BLaER1 (cell line): Measurements from ENCODE around the gene VEPH1.

Source experiments
- H3K27ac ChIP-seq: shearing (Covaris generic); formaldehyde crosslinking; 2 replicates; pipeline ENCODE4 v1.8.1; 2022
- H3K27me3 ChIP-seq: shearing (Covaris generic); formaldehyde crosslinking; 2 replicates; pipeline ENCODE4 v1.8.1; 2022
- H3K36me3 ChIP-seq: shearing (Covaris generic); formaldehyde crosslinking; 2 replicates; pipeline ENCODE4 v1.8.1; 2022
- H3K4me1 ChIP-seq: shearing (Covaris generic); formaldehyde crosslinking; 2 replicates; pipeline ENCODE4 v1.8.1; 2022
- H3K4me2 ChIP-seq: shearing (Covaris generic); formaldehyde crosslinking; 2 replicates; pipeline ENCODE4 v1.8.1; 2022
- H3K4me3 ChIP-seq: shearing (Covaris generic); formaldehyde crosslinking; 2 replicates; pipeline ENCODE4 v1.8.1; 2022
- H3K9ac ChIP-seq: shearing (Covaris generic); formaldehyde crosslinking; 2 replicates; pipeline ENCODE4 v1.8.1; 2022
- H3K9me3 ChIP-seq: shearing (Covaris generic); formaldehyde crosslinking; 2 replicates; pipeline ENCODE4 v1.8.1; 2022
- H4K20me1 ChIP-seq: shearing (Covaris generic); formaldehyde crosslinking; 2 replicates; pipeline ENCODE4 v1.8.1; 2022
- Cebpa-rat ChIP-seq: shearing (Covaris generic); IDR thresholded peaks from 2 replicates; pipeline ENCODE4 v1.8.1; 2022

The VEPH1 gene

DNA sequence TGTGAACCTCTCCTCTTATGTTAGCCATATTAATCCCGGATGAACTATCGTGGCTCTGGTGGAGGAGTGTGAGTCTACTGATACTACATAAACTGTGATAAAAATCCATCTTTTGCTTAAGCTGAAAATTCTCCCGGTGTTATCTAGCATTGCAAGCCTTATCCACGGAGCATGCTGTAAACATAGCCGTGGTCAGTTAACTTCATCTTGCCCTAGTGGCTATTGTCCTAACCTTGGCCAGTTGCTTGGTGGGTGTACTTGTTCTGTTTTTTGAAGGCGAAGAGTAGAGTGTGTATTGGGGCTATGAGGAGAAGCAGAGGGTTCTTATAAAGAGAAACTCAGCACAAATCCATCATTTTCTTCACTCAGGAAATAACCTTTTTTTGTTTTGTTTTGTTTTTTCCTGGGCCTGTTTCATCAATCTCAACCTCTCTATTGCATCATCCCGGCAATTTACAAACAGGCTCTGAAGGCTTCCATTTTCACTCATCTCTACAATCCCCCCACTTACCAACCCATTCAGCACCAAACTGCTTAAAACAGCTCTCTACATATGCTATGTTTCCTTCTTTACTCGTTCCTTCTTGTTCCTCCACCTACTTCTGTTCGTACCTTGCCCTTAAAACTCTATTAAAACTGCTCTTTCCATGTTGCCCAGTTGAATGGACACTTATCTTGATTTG, 202.1 kb downstream of the VEPH1 start:
- Histone ChIP-seq H3K36me3 (no peaks in the 10 kb centered on the region), H3K4me1 (no peaks in the 10 kb centered on the region), H3K9ac (no peak overlapping the region), H3K27me3 (no peaks in the 10 kb centered on the region), H3K4me2 (no peak overlapping the region), H4K20me1 (no peaks in the 10 kb centered on the region), H3K27ac (no peak overlapping the region), H3K4me3 (no peak overlapping the region), H3K9me3 (no peaks in the 10 kb centered on the region)
- TF ChIP-seq Cebpa-rat, result no peak

DNA sequence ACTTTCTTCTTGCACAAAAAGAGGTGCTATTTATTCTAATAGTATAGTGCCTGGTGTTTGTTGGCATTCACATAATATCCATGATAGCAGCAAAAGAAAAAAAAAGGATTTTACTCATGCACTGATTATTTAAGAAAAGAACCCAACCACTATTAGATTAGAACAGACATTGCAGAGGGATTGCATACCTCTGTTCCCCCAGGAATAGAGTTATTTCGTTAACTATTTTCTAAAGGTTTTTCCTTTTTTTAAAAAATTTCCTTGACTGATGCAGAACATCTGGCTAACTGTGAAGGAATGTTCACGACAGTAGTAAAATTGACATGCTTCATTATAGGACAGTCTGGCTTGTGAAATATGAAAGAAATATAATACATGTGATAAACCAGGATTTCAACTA, 203.1 kb downstream of the VEPH1 start:
- no peaks in the 10 kb centered on the region for H3K27me3 ChIP-seq
- no peaks in the 10 kb centered on the region for H3K9me3 ChIP-seq
- no peak overlapping the region for H3K9ac ChIP-seq
- no peak for TF ChIP-seq Cebpa-rat
- no peaks in the 10 kb centered on the region for H3K36me3 ChIP-seq
- no peak overlapping the region for H3K4me3 ChIP-seq
- no peaks in the 10 kb centered on the region for H4K20me1 ChIP-seq
- H3K4me1 ChIP-seq, result no peaks in the 10 kb centered on the region
- no peak overlapping the region for H3K4me2 ChIP-seq
- H3K27ac ChIP-seq, result no peak overlapping the region

DNA sequence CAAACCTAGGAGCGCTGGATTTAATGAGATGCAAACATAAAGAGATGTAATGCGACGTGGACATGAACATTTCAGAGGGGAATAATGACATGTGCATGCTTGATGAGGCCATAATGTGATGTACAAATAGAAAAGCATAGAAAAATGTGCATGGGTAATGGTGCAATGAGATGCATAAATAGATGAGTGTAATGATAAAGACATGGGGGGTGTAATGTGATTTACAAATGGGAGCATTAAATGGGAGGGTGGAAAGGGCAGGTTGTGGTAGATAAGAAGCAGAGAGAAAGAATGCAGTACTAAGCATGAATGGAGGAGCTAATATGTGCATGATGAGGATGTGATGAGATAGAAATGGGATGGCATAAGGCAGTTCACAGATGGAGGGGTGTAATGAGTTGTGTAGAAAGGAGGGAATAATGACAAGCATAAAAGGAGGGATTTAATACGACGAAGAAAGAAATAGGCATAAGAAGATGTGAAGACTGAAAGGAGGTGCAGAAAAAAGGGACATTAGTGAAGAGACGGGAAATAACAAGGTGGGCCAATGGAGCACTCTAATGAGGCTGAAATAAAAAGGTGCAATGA, 205.8 kb downstream of the VEPH1 start:
- Histone ChIP-seq H3K36me3 (no peaks in the 10 kb centered on the region), H3K4me3 (no peak overlapping the region), H3K9ac (no peak overlapping the region), H3K4me2 (no peak overlapping the region), H3K4me1 (no peaks in the 10 kb centered on the region), H3K27me3 (no peaks in the 10 kb centered on the region), H3K27ac (no peak overlapping the region), H4K20me1 (no peaks in the 10 kb centered on the region), H3K9me3 (no peaks in the 10 kb centered on the region)
- no peak for TF ChIP-seq Cebpa-rat

DNA sequence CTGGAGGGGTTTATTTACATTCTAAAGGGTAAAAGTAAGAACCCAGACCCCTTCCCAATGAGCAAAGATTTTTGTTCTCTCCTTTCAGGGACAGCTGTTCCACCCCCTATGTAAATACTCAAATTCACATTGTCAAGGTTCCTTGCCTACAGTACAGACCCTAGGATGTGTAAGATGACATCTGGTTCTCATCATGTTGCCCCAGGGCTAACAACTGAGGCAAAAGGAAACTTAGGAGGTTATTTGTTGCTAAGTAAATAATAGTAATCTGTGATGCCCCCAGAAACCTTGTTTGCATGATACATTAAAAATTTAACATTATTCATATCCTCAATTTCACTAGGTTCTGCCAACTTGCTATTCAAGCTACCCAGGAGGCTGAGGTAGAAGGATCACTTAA, 208.3 kb downstream of the VEPH1 start:
- no peak overlapping the region for H3K4me2 ChIP-seq
- no peaks in the 10 kb centered on the region for H3K9me3 ChIP-seq
- TF ChIP-seq Cebpa-rat, result no peak
- no peak overlapping the region for H3K9ac ChIP-seq
- no peak overlapping the region for H3K27ac ChIP-seq
- no peaks in the 10 kb centered on the region for H3K4me1 ChIP-seq
- H3K36me3 ChIP-seq, result no peaks in the 10 kb centered on the region
- H4K20me1 ChIP-seq, result no peaks in the 10 kb centered on the region
- H3K27me3 ChIP-seq, result no peaks in the 10 kb centered on the region
- H3K4me3 ChIP-seq, result no peak overlapping the region

DNA sequence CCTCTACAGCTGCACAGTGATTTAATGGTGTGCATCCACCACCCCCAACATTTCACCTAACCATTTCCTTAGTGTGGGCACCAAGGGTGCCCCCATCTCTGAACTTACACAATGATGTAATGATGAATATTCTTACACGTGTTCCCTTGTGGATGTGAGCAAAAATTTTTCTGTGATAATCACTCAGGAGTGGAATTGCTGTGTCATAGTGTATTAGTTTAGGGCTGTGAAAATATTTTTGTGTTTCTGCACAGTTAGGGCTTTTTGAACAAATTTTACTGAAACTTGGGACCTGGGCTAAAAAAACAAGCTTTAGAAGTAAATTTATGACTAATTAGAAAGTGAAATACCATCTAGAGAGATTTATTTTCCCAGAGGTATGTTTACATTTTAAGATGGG, 208.7 kb downstream of the VEPH1 start:
- Histone ChIP-seq H3K4me2 (no peak overlapping the region), H4K20me1 (no peaks in the 10 kb centered on the region), H3K4me3 (no peak overlapping the region), H3K9me3 (no peaks in the 10 kb centered on the region), H3K9ac (no peak overlapping the region), H3K36me3 (no peaks in the 10 kb centered on the region), H3K4me1 (no peaks in the 10 kb centered on the region), H3K27me3 (no peaks in the 10 kb centered on the region), H3K27ac (no peak overlapping the region)
- TF ChIP-seq Cebpa-rat, result no peak

DNA sequence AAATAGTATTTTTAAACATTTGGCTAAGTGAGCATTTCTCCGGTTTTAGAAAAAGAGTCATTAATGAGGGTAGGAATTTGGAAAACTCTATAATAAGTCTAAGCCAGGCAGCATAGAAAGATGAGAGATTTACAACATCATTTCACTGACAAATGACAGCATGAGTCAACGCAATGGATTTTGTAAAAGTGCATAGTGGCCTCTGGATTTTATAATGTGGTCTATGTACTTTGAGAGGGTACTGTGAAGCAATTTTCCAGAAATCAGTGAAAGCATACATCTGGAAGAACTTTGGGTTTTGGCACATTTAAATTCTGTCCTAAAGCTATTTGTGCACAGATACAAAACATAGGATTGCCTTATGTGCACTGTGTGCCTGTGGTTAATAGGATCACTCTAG, 212.4 kb downstream of the VEPH1 start:
- H3K9me3 ChIP-seq, result no peaks in the 10 kb centered on the region
- no peak overlapping the region for H3K4me2 ChIP-seq
- TF ChIP-seq Cebpa-rat, result no peak
- no peaks in the 10 kb centered on the region for H3K27me3 ChIP-seq
- no peak overlapping the region for H3K9ac ChIP-seq
- no peaks in the 10 kb centered on the region for H3K4me1 ChIP-seq
- no peak overlapping the region for H3K27ac ChIP-seq
- H4K20me1 ChIP-seq, result no peaks in the 10 kb centered on the region
- no peak overlapping the region for H3K4me3 ChIP-seq
- H3K36me3 ChIP-seq, result peaks cover 4% of the 10 kb centered on the region; the same call in 1 of the 2 replicates

DNA sequence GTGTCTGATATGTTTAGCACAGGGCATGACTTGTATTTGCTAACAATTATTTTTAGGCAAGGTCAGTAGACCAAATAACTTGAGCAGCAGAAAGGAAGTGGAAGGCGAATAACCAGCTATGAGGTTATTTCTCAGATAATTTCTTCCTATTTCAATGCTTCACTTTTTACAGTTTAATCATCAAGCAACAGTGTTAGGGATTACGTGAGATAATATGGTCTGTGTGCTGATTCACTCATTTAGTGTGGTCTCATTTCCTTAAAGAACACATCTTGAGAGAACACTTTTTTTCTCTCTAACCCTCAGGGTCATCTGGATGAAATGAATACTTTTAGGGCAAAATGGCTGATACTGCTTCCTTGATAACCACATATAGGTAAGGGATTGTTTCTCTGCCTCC, 217.2 kb downstream of the VEPH1 start:
- Histone ChIP-seq H3K9me3 (no peaks in the 10 kb centered on the region), H3K36me3 (peaks cover 4% of the 10 kb centered on the region; the same call in 1 of the 2 replicates), H3K4me3 (no peak overlapping the region), H3K4me1 (no peaks in the 10 kb centered on the region), H4K20me1 (no peaks in the 10 kb centered on the region), H3K27ac (no peak overlapping the region), H3K9ac (no peak overlapping the region), H3K27me3 (no peaks in the 10 kb centered on the region), H3K4me2 (no peak overlapping the region)
- no peak for TF ChIP-seq Cebpa-rat

DNA sequence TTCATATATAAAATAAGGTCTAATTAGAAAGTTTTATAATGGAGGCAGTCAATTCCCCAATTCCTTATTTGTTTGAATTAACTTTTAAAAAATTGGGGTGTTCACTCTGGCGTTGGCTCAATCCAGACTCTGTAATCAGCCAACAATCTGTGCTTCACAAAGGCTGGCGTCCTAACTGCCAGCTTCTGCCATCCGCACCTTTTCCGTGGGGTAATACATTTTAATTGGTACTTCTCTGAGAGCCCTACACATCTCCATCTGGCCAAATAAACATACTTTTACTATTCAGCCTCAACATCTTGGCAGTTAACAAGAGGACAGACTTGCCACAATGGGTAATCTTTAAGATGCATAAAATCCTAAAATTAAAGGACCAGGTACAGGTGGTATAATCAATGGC, 218.1 kb downstream of the VEPH1 start:
- H3K9ac ChIP-seq, result no peak overlapping the region
- no peak for TF ChIP-seq Cebpa-rat
- no peaks in the 10 kb centered on the region for H4K20me1 ChIP-seq
- no peak overlapping the region for H3K4me2 ChIP-seq
- no peak overlapping the region for H3K27ac ChIP-seq
- H3K27me3 ChIP-seq, result no peaks in the 10 kb centered on the region
- no peak overlapping the region for H3K4me3 ChIP-seq
- peaks cover 4% of the 10 kb centered on the region; the same call in 1 of the 2 replicates for H3K36me3 ChIP-seq
- H3K9me3 ChIP-seq, result no peaks in the 10 kb centered on the region
- H3K4me1 ChIP-seq, result no peaks in the 10 kb centered on the region

DNA sequence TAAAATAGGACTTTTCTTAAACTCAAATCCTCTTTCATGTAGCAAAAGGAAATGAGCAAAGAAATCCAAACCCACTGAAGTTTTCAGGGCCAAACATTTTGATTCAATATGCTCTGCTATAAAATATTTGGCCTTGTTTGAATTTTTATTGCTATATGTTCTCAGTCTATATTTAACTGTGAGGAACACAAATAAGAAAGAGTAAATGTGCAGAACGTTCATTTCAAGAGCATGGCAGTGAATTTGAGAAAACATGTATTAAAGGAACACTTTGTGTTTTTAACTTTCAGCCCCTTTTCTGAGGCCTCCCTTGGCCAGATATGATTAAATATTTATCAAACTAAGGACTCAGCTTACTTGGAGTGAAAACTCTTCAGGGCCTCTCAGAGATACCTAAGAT, 218.5 kb downstream of the VEPH1 start:
- no peak for TF ChIP-seq Cebpa-rat

DNA sequence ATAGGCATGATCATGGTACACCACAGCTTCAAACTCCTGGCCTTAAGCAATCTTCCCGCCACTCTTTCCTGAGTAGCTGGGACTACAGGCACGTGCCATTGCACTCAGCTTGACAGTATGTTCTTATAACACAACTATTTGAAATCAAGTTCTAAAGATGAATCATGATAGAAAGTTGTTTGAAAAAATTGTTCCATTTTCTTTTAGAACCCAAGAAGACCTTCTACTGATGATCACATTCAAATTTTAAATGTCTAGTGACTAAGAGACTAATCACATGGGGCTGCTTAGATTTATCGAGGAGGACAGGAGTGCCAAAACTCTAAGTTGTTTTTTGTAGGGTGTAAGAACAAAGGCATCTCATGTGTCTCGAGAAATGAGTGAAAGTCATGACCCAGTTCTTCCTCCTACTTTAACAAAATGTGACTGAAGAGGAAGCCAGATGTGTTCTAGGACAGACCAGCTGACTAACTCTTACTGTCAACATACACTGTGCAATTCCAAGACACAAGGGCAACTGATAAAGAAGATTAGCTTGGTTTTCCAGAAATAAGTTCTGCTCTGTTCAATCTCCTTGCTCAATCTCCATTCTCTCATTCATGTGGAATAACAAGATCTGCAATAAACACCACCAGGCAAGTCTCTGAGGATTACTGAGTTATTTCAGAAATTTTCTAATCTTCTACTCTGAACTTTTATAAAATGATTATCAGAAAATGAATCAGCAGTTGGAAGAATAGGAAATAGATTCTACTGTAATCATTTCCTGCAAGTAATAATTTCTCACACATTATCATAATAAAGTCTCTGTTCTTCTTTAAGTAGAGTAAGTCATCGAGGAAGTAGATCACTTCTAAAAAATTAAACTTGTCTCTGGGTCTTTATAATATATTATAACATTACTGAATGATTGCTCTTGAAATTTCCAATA, 220.7 kb downstream of the VEPH1 start:
- H3K4me3 ChIP-seq, result no peak overlapping the region
- H3K9ac ChIP-seq, result no peak overlapping the region
- H3K4me1 ChIP-seq, result no peaks in the 10 kb centered on the region
- no peak overlapping the region for H3K4me2 ChIP-seq
- H3K9me3 ChIP-seq, result no peaks in the 10 kb centered on the region
- no peaks in the 10 kb centered on the region for H3K27me3 ChIP-seq
- H4K20me1 ChIP-seq, result no peaks in the 10 kb centered on the region
- no peak for TF ChIP-seq Cebpa-rat
- no peak overlapping the region for H3K27ac ChIP-seq
- H3K36me3 ChIP-seq, result peaks cover 4% of the 10 kb centered on the region; the same call in 1 of the 2 replicates

More for the DNA sequence above, 218.5 kb downstream of the VEPH1 start:
- H3K9me3 ChIP-seq, result no peaks in the 10 kb centered on the region
- H4K20me1 ChIP-seq, result no peaks in the 10 kb centered on the region
- no peak overlapping the region for H3K4me2 ChIP-seq
- H3K27me3 ChIP-seq, result no peaks in the 10 kb centered on the region
- peaks cover 4% of the 10 kb centered on the region; the same call in 1 of the 2 replicates for H3K36me3 ChIP-seq
- H3K9ac ChIP-seq, result no peak overlapping the region
- no peak overlapping the region for H3K27ac ChIP-seq
- no peak overlapping the region for H3K4me3 ChIP-seq
- H3K4me1 ChIP-seq, result no peaks in the 10 kb centered on the region
